Measurements from ENCODE around the gene CIDEB.
A peak's percentile ranks its signal among the peaks of the same experiment; 100 is the strongest.
"Not testable (repeated sequence)": the region's sequence is repeated elsewhere in the genome, so short reads cannot be mapped to it uniquely, and the experiment has no call there.

CIDEB gene

DNA sequence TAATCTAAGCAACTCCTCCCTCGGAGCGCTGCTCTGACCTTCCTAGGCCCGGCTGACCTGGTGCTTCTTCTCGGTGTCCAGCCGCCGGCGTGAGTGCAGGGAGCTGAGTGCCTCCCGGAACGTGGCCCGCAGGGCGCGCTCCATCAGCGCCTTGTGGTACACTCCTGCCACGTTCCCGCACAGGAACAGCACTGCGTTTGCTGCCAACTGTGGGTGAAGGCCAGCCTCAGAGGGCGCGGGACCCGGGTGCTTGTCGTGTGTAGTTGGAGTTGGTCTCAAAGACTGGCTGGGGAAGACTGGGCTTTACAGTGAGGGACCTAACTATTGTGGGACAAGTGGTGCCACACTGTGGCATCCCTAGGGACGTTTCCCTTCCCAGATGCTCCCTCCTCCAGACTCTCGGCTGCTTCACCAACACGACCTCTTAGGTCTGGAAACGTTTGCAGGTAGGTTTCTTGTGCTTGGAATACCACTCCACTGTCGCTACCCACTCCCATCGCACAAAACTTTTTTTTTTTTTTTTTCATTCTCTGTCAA is 24.0 kb upstream of the CIDEB start:
- Histone ChIP-seq H3K9me3 (ENCODE audit: control insufficient read depth, insufficient read depth, low read length) (no peaks in the 10 kb centered on the region), H3K9ac (ENCODE audit: low read depth, low read length) (no peak overlapping the region), H3K36me3 (ENCODE audit: control insufficient read depth, insufficient read depth, low read length) (no peaks in the 10 kb centered on the region), H3K4me1 (ENCODE audit: control insufficient read depth, insufficient read depth, low read length) (peaks cover 10% of the 10 kb centered on the region; the same call in 1 of the 2 replicates), H3K27ac (ENCODE audit: low read depth, low read length) (no peak overlapping the region), H3K4me3 (ENCODE audit: low read depth, low read length) (peak overlapping the region; percentile 61), H3K27me3 (ENCODE audit: control insufficient read depth, insufficient read depth, low read length) (peaks cover 79% of the 10 kb centered on the region)

DNA sequence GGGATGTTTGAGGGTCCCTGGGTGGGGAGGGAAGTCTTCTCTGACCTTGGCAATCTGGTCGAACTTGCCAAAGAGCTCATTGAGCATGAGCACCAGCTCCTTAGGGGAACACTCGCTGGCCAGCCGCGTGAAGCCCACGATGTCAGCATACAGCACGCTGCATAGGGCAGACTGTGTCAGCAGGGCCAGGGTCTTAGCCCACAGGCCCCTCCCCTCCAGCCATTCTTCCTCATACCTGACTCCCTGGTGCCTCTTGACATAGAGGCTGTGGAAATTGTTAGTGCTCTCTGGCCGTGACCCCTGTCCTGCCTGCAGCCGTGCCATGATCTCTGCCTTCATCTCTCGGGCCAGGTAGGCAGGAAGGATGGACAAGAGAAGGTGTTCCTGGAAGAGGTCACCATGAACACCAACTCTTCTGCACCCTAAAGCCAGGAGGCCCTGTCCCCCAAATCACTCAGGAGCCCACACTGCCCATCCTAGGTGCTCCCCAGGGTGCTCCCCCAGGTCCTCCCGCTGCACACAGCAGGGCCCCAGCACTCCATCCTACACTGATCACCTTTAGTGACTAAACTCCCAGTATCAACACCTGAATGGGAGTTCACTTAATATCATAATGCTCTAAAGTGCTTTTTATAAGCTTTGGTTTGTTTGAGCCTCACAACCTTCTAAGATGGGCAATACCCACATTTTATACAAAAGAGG is 23.3 kb upstream of the CIDEB start:
- H3K9me3 ChIP-seq (ENCODE audit: control insufficient read depth, insufficient read depth, low read length): no peaks in the 10 kb centered on the region
- peaks cover 10% of the 10 kb centered on the region; the same call in 1 of the 2 replicates for H3K4me1 ChIP-seq (ENCODE audit: control insufficient read depth, insufficient read depth, low read length)
- no peak overlapping the region for H3K27ac ChIP-seq (ENCODE audit: low read depth, low read length)
- H3K36me3 ChIP-seq (ENCODE audit: control insufficient read depth, insufficient read depth, low read length): no peaks in the 10 kb centered on the region
- no peak overlapping the region for H3K4me3 ChIP-seq (ENCODE audit: low read depth, low read length)
- H3K27me3 ChIP-seq (ENCODE audit: control insufficient read depth, insufficient read depth, low read length): peaks cover 72% of the 10 kb centered on the region
- no peak overlapping the region for H3K9ac ChIP-seq (ENCODE audit: low read depth, low read length)

DNA sequence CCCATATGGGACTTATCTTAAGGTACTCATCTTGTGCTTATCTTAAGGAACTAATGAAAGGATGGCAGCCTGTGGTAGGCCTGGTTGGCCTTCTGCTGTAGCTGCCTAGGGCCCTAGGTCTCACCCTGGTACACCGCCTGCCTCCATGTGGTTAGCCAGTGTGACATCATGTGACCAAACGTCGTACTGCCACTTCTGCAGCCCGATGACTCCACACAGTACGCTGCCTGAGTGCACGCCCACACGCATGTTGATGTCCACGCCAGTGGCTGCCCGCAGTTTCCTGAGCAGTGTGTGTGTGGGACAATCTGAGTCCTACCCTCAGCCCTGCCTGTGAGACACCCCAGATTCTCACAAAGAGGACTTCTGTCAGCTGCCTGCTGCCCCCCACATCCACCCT is 22.0 kb upstream of the CIDEB start:
- no peaks in the 10 kb centered on the region for H3K36me3 ChIP-seq (ENCODE audit: control insufficient read depth, insufficient read depth, low read length)
- no peak overlapping the region for H3K27ac ChIP-seq (ENCODE audit: low read depth, low read length)
- no peaks in the 10 kb centered on the region for H3K9me3 ChIP-seq (ENCODE audit: control insufficient read depth, insufficient read depth, low read length)
- peaks cover 7% of the 10 kb centered on the region; the same call in 1 of the 2 replicates for H3K4me1 ChIP-seq (ENCODE audit: control insufficient read depth, insufficient read depth, low read length)
- peaks cover 58% of the 10 kb centered on the region for H3K27me3 ChIP-seq (ENCODE audit: control insufficient read depth, insufficient read depth, low read length)
- no peak overlapping the region for H3K9ac ChIP-seq (ENCODE audit: low read depth, low read length)
- H3K4me3 ChIP-seq (ENCODE audit: low read depth, low read length): no peak overlapping the region

DNA sequence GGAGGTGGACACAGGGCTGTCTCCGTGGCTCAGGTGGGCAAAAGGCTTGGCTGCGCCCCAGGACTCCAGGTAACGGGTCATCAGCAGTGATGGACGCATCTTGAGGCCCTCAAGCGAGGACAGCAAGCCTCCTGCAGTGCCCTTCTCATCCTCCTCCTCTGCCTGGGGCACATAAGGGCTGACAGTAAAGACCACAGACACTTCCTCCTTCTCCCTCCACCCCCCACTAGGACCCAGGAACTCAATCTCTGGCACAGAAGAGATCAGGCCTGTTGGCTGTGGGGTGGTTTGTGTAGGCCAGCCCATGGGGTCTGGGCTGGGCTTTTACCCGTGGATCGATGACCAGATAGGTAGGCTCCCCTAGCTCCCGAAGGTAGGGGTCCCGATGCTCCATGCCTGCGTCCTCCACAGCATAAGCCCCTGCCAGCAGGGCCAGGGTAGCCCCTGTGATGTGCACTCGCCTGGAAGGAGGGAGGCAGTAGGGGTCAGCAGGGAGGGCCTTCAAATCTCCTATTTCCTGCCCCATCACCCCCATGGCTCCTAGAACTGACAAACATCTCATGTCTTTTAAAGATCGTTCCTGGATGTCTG is 21.4 kb upstream of the CIDEB start:
- Histone ChIP-seq H3K4me1 (ENCODE audit: control insufficient read depth, insufficient read depth, low read length) (peaks cover 7% of the 10 kb centered on the region; the same call in 1 of the 2 replicates), H3K27me3 (ENCODE audit: control insufficient read depth, insufficient read depth, low read length) (peaks cover 53% of the 10 kb centered on the region), H3K27ac (ENCODE audit: low read depth, low read length) (no peak overlapping the region), H3K9me3 (ENCODE audit: control insufficient read depth, insufficient read depth, low read length) (no peaks in the 10 kb centered on the region), H3K4me3 (ENCODE audit: low read depth, low read length) (no peak overlapping the region), H3K9ac (ENCODE audit: low read depth, low read length) (no peak overlapping the region), H3K36me3 (ENCODE audit: control insufficient read depth, insufficient read depth, low read length) (no peaks in the 10 kb centered on the region)

DNA sequence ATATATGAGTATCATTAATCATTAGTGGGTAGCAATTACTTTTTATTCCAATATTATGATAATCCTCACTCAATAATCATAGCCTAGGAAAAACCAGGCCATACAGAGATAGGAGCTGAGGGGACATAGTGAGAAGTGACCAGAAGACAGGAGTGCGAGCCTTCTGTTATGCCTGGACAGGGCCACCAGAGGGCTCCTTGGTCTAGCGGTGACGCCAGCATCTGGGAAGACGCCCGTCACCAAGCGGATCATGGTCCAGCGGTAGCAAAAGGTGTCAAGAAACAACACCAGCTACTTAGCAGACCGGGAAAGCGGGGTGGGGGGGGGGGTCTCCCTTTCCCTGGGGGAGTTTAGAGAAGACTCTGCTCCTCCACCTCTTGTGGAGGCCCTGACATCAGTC is 20.1 kb upstream of the CIDEB start:
- H3K9me3 ChIP-seq (ENCODE audit: control insufficient read depth, insufficient read depth, low read length); H3K36me3 ChIP-seq (ENCODE audit: control insufficient read depth, insufficient read depth, low read length); H3K4me3 ChIP-seq (ENCODE audit: low read depth, low read length); H3K9ac ChIP-seq (ENCODE audit: low read depth, low read length); H3K27ac ChIP-seq (ENCODE audit: low read depth, low read length); H3K4me1 ChIP-seq (ENCODE audit: control insufficient read depth, insufficient read depth, low read length): not testable (repeated sequence)
- H3K27me3 ChIP-seq (ENCODE audit: control insufficient read depth, insufficient read depth, low read length): peaks cover 40% of the 10 kb centered on the region

GRCh38 chr14:24327303-24327702 is 19.5 kb upstream of the CIDEB start:
- Histone ChIP-seq H3K4me1 (ENCODE audit: control insufficient read depth, insufficient read depth, low read length) (0 out of 2 replicates have a peak, but pooled peaks cover 5% of the 10 kb centered on the region), H3K36me3 (ENCODE audit: control insufficient read depth, insufficient read depth, low read length) (no peaks in the 10 kb centered on the region), H3K27me3 (ENCODE audit: control insufficient read depth, insufficient read depth, low read length) (peaks cover 34% of the 10 kb centered on the region), H3K27ac (ENCODE audit: low read depth, low read length) (no peak overlapping the region), H3K4me3 (ENCODE audit: low read depth, low read length) (no peak overlapping the region), H3K9ac (ENCODE audit: low read depth, low read length) (no peak overlapping the region), H3K9me3 (ENCODE audit: control insufficient read depth, insufficient read depth, low read length) (no peaks in the 10 kb centered on the region)

GRCh38 chr14:24325963-24326362 is 18.2 kb upstream of the CIDEB start:
- Histone ChIP-seq H3K9ac (ENCODE audit: low read depth, low read length) (no peak overlapping the region), H3K9me3 (ENCODE audit: control insufficient read depth, insufficient read depth, low read length) (no peaks in the 10 kb centered on the region), H3K36me3 (ENCODE audit: control insufficient read depth, insufficient read depth, low read length) (no peaks in the 10 kb centered on the region), H3K27me3 (ENCODE audit: control insufficient read depth, insufficient read depth, low read length) (peaks cover 21% of the 10 kb centered on the region), H3K4me3 (ENCODE audit: low read depth, low read length) (no peak overlapping the region), H3K27ac (ENCODE audit: low read depth, low read length) (no peak overlapping the region), H3K4me1 (ENCODE audit: control insufficient read depth, insufficient read depth, low read length) (no peaks in the 10 kb centered on the region)

DNA sequence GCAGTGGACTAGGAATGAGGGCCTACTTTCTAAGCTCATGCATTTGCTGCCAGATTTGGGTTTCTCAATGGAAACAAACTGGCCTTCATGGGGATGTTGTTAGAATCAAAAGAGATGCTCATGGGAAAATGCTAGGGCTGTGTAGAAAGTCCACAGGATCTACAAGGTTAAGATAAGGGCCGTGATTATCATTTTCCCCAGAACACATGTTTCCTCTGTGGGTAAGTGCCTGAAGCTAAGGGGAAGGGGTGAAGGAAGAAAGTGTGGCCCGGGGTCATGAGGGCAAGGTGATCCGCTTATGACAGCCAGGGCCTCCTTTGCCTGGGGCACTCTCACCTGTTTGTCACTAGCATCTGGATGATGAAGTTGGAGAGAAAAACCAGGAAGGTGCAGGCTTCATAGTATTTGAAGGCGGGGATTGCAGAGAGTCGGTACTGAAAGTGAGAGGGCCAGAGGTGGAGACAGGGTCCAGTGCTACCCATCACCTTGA is 17.3 kb upstream of the CIDEB start:
- H3K27me3 ChIP-seq (ENCODE audit: control insufficient read depth, insufficient read depth, low read length): peaks cover 13% of the 10 kb centered on the region
- no peak overlapping the region for H3K4me3 ChIP-seq (ENCODE audit: low read depth, low read length)
- H3K27ac ChIP-seq (ENCODE audit: low read depth, low read length): no peak overlapping the region
- no peaks in the 10 kb centered on the region for H3K36me3 ChIP-seq (ENCODE audit: control insufficient read depth, insufficient read depth, low read length)
- no peak overlapping the region for H3K9ac ChIP-seq (ENCODE audit: low read depth, low read length)
- no peaks in the 10 kb centered on the region for H3K9me3 ChIP-seq (ENCODE audit: control insufficient read depth, insufficient read depth, low read length)
- H3K4me1 ChIP-seq (ENCODE audit: control insufficient read depth, insufficient read depth, low read length): no peaks in the 10 kb centered on the region

GRCh38 chr14:24324024-24324423 is 16.2 kb upstream of the CIDEB start:
- Histone ChIP-seq H3K9me3 (ENCODE audit: control insufficient read depth, insufficient read depth, low read length) (no peaks in the 10 kb centered on the region), H3K4me1 (ENCODE audit: control insufficient read depth, insufficient read depth, low read length) (no peaks in the 10 kb centered on the region), H3K27ac (ENCODE audit: low read depth, low read length) (no peak overlapping the region), H3K27me3 (ENCODE audit: control insufficient read depth, insufficient read depth, low read length) (peaks cover 17% of the 10 kb centered on the region), H3K4me3 (ENCODE audit: low read depth, low read length) (no peak overlapping the region), H3K36me3 (ENCODE audit: control insufficient read depth, insufficient read depth, low read length) (no peaks in the 10 kb centered on the region), H3K9ac (ENCODE audit: low read depth, low read length) (no peak overlapping the region)

- H3K4me1 ChIP-seq (ENCODE audit: control insufficient read depth, insufficient read depth, low read length): no peaks in the 10 kb centered on the region
- peaks cover 19% of the 10 kb centered on the region for H3K27me3 ChIP-seq (ENCODE audit: control insufficient read depth, insufficient read depth, low read length)
- H3K36me3 ChIP-seq (ENCODE audit: control insufficient read depth, insufficient read depth, low read length): no peaks in the 10 kb centered on the region
These were observed 15.6 kb upstream of the CIDEB start for GRCh38 chr14:24323341-24323740.

DNA sequence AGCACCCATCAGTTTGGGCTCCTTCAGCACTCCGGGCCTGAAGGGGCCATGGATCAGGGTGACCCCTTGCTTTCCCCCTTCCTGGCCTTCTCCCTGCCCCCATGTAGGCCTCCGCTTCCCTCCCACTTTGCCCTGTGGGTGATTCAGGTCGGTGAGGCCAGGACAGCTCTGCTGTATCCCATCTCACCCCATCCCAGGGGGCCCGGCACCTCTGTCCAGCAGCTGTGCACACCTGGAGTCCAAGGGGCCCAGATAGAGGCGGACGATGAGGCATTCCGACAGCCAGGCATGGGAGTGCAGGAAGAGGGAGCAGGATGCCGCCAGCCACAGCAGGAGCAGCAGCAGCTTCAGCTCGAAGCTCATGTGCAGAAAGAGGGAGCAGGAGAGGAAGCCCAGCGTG is 14.9 kb upstream of the CIDEB start:
- Histone ChIP-seq H3K9ac (ENCODE audit: low read depth, low read length) (no peak overlapping the region), H3K27ac (ENCODE audit: low read depth, low read length) (no peak overlapping the region), H3K4me1 (ENCODE audit: control insufficient read depth, insufficient read depth, low read length) (no peaks in the 10 kb centered on the region), H3K4me3 (ENCODE audit: low read depth, low read length) (no peak overlapping the region), H3K27me3 (ENCODE audit: control insufficient read depth, insufficient read depth, low read length) (peaks cover 25% of the 10 kb centered on the region), H3K36me3 (ENCODE audit: control insufficient read depth, insufficient read depth, low read length) (no peaks in the 10 kb centered on the region), H3K9me3 (ENCODE audit: control insufficient read depth, insufficient read depth, low read length) (no peaks in the 10 kb centered on the region)

More at GRCh38 chr14:24323341-24323740, 15.6 kb upstream of the CIDEB start:
- H3K27ac ChIP-seq (ENCODE audit: low read depth, low read length): no peak overlapping the region
- H3K9me3 ChIP-seq (ENCODE audit: control insufficient read depth, insufficient read depth, low read length): no peaks in the 10 kb centered on the region
- no peak overlapping the region for H3K4me3 ChIP-seq (ENCODE audit: low read depth, low read length)
- no peak overlapping the region for H3K9ac ChIP-seq (ENCODE audit: low read depth, low read length)
